NCI-H748 treated with DMSO at 0.1 percent for 48 hours (cell line): ENCODE measurements around the gene TSPYL1.
A peak's percentile ranks its signal among the peaks of the same experiment; 100 is the strongest.
"Not testable (repeated sequence)": the region's sequence is repeated elsewhere in the genome, so short reads cannot be mapped to it uniquely, and the experiment has no call there.

ENCODE experiments used
- DNase-seq: peaks from one replicate; lab custom pipeline; 2025; lab: John Stamatoyannopoulos, UW

The TSPYL1 gene

GRCh38 chr6:116279232-116280160, at the start of gene TSPYL1:
TSS of gene TSPYL1 (minus strand) at chr6:116279930. CDS start at chr6:116279830, 100 bp downstream.
- peak; percentile 97 for DNase-seq

GRCh38 chr6:116329156-116329555, 49.4 kb upstream of the TSPYL1 start:
- DNase-seq = no peak

GRCh38 chr6:116328528-116328903, 48.8 kb upstream of the TSPYL1 start:
- no peak for DNase-seq

- DNase-seq = no peak
These were observed 48.2 kb upstream of the TSPYL1 start for GRCh38 chr6:116327803-116328527.

GRCh38 chr6:116326996-116327395, 47.3 kb upstream of the TSPYL1 start:
- no peak for DNase-seq

GRCh38 chr6:116326181-116326671, 46.5 kb upstream of the TSPYL1 start:
- DNase-seq = no peak

GRCh38 chr6:116325634-116326132, 46.0 kb upstream of the TSPYL1 start:
- not testable (repeated sequence) for DNase-seq

GRCh38 chr6:116323863-116324262, 44.1 kb upstream of the TSPYL1 start:
- no peak for DNase-seq

GRCh38 chr6:116321933-116322332, 42.2 kb upstream of the TSPYL1 start:
- not testable (repeated sequence) for DNase-seq

- no peak for DNase-seq
These were observed 37.2 kb upstream of the TSPYL1 start for GRCh38 chr6:116316772-116317467.

GRCh38 chr6:116314878-116315277, 35.1 kb upstream of the TSPYL1 start:
- no peak for DNase-seq

- no peak for DNase-seq
These were observed 34.5 kb upstream of the TSPYL1 start for GRCh38 chr6:116314218-116314617.

GRCh38 chr6:116313101-116313776, 33.5 kb upstream of the TSPYL1 start:
- no peak for DNase-seq

GRCh38 chr6:116309657-116310056, 29.9 kb upstream of the TSPYL1 start:
- DNase-seq = no peak

GRCh38 chr6:116309001-116309400, 29.3 kb upstream of the TSPYL1 start:
- no peak for DNase-seq

- no peak for DNase-seq
These were observed 27.9 kb upstream of the TSPYL1 start for GRCh38 chr6:116307633-116308032.

- no peak for DNase-seq
These were observed 27.3 kb upstream of the TSPYL1 start for GRCh38 chr6:116307001-116307400.

GRCh38 chr6:116304538-116305097, 24.9 kb upstream of the TSPYL1 start:
- no peak for DNase-seq

- DNase-seq = no peak
These were observed 21.4 kb upstream of the TSPYL1 start for GRCh38 chr6:116301104-116301503.

- no peak for DNase-seq
These were observed 20.8 kb upstream of the TSPYL1 start for GRCh38 chr6:116300566-116300965.

GRCh38 chr6:116298973-116299372, 19.2 kb upstream of the TSPYL1 start:
- no peak for DNase-seq
